COR-L47 (cell line): ENCODE measurements around the gene ATP4B.

ENCODE experiments used
- DNase-seq: peaks from one replicate; lab custom pipeline; 2025; lab: John Stamatoyannopoulos, UW

Gene ATP4B

DNA sequence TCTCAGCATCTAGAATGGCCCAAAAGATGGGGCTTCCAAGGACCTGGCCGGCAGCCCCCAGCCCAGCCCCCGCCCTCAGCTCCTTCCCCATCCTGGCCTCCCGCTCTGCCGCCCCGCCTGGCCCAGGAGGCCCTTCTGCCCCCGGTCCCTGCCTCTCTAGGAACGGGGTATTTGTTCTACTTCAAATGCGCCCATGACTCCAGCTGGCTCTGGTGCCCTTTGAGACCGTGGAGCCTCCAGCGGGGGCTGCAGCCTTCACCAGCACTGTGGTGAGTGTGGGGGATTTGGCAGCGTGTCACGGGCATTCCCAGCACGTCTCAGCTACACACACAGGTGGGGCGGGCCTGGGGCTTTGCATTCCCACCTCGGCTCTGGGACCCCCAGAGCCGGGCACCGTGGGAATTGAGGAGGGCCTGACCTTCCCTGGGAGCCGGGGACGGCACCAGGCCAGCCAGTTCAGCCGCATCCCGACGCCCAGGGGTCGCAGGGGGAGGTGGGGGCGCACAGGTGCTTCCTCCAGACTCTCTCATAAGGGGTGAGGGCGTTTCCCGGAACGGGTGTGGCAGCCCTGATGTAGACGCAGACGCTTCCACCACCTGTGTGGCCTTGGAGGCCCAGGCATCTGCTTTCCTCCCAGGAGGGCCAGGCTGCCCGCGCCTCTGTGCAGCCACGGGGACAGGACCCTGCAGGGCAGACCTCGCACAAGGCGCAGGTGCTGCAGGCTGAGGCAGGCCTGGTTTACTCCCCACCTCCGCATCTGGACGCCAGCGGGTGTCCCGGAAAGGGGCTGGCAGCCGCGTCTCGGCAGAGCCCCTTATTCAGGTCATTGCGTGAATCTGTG is 947 bp downstream of the ATP4B start:
- peak; percentile 39 for DNase-seq

DNA sequence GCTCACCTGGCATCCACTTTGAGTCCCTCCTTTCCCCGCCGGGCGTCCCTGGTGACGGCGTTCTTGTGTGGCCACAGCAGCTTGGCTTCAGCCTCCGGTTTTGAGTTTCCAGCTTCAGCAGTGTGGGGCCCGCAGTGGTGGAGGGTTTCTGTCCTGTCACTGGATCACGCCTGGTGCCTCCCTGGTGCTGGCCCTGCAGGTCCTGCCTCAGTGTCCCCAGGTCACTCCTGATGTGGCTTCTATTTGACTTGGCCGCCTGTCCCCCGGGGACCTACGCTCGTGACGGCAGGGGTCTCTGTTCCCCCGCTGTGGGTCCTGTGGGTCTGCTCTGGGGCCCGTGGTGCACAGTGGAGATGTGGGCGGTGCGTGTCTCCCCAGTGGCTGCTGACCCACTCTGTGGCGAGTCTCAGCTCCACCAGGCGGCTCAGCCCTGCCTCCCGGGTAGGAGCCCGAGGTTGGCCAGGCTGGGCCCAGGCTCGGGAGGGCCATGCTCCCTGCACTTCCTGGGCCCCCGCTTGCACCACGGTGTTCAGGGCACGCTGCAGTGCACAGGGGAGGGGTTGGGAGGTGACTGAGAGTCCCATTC is 1.9 kb downstream of the ATP4B start:
- no peak for DNase-seq

DNA sequence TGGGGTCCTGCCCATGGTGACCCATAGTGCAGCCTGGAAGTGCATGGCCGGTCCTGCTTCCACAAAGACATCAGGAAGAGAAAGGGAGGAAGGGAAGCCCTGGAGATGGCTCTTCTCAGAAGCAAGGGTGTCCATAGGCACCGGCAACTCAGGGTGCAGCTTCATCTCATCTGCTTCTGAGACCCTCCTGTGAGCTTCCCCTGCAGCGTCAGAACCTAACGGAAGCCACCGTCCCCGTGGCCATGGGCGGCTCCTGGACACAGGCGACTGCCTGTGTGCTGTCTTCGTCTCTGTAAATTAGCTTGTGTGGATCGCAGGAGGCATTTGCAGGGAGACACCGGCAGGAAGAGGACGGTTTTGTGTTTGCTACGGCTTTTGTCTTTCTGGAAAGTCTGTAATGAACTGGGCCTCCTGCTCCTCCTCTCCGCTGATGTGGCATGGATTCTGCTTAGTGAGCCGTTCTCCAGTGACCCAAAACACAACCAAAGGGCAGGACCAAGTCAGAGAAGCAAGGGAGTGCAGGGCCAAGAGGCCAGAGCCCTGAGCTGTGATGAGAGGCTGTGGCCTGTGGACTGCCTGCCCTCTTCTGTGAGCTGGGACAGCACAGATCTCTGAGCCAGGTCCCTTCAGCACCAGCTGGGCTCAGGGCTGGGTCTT is 2.5 kb downstream of the ATP4B start:
- DNase-seq: no peak

DNA sequence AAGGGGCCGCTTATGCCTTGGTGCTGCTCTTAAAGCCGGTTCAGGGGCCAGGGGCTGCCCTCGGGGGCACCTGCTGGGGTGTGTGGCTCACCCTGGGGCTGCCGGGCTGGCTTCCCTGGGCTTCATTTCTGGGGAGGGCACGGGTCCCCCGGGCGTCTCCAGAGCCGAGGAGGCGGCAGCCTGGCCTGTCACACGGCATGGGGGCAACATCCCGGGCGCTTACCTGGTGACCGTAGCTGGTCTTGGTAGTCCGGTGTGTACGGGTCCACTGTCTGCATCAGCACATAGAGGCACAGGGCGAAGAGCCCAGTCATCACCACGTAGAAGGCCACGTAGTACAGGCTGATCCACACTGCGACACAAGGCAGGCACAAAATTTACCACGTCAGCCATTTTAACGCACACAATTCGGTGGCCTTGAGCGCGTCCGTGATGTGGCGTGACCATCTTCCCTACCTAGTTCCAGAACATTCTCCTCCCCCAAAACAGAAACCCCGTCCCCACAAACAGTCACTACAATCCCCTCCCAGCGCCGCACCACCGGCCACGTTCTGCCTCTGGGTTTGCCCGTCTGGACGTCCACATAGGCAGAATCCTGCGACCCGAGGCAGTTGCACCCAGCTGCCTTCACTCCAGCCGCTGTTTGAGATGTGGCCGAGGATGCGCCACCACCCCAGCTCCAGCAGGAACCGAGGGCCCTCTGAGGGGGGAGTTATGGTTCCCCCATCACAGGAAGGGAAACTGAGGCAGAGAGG is 3.2 kb downstream of the ATP4B start:
- DNase-seq: no peak

DNA sequence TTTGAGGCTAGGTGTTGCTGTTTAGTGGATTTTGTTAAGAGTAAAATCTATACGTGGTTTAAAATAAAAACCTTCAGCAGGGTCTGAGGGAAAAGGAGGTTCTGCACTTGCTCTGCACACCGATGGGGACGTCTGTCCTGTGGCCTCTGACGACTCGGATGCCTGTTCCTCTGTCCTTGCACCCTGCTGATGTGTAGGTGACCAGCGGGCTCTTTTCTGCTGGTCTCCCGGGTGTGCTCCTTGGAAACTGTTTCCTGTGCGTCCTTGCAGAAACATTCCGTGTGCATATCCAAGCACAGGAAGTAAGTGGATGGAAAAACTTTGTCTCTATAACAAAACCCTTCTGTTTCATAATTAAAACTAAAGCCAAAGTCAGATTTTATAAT is 3.8 kb downstream of the ATP4B start:
- peak; percentile 55 for DNase-seq

DNA sequence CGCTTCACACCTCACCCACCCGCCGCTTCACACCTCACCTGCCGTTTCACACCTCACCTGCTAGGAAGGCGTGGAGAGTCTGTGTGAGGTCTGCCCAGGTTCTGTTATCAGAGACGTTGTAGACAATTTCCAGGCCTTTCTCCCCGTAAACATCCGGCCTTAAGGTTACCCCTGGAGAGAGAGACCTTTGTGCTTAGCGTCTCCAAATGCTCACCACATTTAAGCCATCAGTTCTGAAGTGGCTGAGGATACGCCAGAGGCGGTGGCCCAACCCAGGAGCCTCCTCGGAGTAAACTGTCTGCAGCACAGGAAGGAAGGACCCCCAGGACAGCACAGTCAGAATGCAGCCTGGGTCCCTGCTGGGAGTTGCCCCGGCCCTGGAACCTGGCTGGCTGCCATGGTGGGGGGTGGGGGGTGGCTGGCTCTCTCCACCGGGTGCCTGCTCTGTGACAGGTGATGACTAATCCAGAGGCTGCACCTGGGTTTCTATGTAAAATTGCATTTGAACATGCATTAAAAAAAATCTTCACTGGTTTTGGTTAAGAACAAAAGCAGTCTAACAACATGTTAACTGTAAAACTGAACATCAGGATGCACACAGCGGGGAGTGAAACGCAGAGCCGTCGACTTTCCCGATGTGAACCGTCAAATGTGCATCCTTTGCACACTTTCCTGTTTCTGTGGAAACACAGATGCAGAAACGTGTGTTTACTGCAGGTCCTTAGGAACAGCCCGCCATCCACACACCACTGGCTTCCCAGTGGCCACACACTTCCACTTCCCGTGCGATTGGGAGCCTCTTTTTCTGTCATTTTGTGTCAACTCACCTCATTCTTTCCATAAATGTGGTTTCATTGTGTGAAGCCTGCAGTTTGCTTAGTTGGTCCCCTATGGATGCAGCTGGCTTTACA is 4.5 kb downstream of the ATP4B start:
- DNase-seq: peak; percentile 93

DNA sequence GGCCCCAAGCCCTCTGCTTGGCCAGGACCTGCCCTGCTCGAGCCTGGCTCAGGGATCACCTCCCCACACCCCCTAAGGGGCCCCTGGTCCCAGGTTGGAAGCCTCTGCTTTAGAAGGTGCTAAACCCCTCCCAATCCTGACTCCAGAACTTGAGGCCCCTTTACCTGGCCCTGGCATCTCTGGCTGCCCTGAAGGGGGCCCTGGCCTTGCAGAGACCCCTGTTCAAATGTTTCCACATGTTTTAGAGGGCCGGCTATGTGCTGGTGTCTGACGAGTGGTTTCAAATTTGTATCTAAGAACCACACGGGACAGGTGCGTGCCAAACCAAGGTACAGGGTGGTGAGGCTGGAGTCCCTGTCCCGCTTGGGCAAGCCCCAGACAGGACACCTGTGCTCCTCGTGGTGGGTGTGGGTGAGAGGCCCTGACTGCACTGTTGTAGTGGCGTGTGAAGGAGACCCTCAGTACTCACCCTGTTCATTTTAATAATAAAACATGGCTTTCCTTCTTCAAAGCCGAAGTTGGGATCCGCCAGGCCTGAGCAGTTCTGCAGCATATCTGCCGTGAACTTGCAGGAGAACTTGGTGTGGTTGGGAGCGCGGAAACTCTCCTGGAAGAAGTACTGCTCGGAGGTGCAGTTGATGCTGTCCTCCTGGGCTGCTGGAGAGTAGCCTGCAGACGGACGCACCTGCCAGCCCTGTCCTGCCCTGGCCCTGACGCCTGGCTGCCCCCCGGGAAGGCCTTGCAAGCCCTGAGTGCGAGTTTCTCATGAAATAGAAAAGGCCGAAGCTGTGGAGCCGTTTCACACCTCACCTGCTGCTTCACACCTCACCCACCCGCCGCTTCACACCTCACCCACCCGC is 5.4 kb downstream of the ATP4B start:
- no peak for DNase-seq

DNA sequence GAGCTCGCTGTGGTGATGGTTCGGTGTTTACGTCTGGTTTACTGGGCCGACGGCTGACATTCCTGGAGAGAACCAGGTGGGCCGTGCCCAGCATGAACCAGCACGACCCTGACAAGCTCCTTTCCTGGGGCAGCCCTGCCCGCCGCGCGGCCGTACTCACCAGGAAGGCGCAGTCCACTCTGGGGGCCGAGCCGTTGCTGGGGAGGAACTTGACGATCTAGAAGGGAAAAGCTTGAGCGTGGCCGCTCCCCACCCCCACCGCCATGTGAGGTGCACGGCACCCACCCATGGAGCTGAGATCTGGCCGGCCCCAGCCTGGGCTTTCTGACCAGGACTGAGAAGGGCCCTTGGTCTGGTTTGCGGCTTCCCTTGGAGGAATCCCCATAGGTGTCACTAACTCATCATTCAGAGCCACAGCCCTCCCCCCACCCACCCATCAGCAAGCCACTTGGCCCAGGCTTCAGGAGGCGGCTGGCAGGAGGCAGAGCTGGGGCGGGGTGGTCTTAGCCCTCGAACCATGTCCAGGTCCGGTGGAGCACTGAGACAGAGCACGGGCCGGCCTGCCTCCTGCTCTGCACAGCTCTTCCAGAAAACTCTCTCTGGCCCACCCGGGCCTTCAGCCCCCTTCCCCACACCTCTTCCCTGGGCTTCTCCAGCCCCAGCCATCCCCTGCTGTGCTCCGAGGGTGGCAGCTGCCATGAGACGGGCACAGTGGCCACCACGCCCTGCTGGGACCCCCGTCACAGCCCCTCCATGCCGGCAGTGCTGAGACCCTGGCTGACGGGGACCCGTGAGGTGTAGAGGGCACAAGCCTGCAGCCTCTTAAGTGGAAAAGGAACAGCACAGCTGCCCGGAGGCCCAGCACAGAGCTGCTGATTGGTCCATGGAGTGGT is 6.2 kb downstream of the ATP4B start:
- DNase-seq: no peak

DNA sequence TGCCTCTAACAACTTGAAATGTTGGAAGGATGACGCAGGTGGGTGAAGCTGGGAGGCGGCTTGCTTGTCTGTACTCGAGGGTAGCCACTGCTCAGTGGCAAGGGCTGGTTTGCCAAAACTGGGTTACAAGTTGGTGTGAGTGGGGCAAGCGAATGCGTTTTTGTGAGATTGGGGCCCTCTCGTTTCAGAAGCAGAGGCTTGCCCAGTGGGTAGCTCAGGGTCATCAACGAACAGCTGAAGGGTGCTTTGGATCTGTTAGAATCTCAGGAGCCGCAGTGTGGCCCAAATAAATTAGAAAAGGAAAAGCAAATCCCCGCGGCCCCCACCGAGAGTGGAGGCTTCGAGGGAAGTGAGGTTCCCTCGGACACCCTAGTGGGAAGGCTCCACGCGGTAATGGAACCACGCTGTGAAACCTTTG is 7.3 kb downstream of the ATP4B start:
- no peak for DNase-seq

DNA sequence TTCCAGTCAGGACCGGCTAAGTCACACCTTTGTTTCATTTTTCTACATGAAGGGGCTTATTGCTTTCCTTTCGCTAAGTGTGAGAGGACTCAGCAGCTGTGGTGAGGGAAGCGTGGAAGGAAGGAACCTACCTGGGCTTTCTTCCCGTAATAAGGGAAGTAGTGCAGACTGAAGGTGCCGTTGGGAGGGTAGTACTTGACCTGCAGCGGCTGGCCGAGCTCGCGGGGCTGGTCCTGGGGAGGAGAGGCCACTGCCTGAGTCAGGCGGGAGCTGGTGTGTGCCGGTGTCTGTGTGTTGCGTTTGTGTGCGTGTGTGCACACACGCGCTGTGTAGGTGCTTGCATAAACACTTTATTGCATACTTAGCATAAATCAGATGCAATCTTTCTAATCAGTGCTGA is 7.7 kb downstream of the ATP4B start:
- DNase-seq: no peak

DNA sequence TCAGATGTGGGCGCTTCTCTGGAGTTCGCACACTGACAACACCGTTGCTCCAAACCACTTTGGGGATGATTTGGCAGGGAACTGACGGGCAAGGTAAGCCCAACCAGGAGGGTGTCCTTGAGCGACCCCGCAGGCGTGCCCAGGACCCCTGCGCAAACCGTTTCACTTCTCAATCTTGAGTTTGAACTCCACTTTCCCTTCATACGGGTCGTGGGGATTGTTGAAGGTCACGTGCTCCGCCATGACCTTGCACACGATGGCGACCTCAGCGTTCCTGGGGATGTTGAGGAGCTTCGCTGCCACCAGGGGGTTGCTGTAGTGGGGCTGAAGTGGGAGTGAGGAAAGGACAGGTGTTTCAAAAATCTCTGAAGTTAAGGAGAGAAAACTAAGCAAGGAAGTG is 8.8 kb downstream of the ATP4B start:
- DNase-seq: no peak

DNA sequence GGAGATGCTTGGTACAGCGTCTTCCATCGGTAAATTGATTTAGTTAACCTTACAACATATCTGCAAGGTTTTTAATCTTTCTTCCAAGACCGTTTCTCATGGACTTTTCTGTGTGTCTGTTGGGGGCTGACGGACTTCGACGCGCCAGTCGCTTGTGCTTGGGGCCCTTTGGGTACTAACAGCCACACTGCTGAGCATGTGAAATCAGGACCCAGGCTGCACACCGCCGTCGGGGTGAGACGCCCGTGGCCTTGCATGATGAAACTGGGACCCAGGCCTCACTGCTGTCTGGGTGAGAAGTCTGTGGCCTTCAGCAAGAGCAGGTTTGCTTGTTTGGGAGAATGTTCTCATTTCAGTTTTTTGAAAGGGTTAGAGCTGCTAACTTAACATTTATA is 9.8 kb downstream of the ATP4B start:
- no peak for DNase-seq

DNA sequence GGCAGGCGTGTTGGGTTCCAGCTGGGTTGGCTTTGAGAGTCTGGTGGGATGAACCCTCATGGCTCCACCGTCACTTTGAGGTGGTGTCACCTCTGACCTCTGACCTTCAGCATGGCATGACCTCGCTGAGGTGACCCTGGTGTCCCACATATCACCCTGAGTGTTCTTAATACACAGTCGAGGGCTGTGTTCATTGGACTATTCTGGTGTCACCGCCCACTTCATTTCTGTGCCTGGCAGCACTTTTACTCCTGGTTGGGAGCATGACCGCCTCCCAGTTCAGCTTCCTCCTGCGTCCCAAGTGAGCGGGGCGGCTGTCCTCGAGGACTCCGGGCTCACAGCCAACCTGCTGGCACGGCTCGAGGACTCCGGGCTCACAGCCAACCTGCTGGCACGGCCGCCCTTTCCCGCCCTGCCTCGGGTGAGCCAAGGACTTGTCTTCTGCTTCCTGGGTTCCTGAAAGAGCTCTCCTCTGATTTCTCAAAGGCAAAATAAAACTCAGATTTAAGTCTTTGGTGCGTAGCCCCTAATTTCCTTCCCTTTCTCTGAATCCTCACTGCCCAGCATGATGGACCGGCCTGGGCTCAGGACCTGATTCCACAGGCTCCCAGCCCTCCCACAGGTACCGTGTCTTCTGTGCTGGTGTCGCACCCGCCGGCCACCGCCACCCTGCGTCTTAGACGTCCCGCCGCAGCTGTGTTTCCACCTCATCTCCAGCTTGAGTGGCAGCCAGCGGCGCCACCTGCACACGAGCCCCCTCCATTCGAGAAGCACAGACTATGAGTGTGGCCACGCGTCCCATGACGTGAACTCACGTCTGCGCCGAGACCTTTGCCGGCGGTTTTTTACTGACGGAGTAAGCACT is 10.4 kb downstream of the ATP4B start:
- peak; percentile 98 for DNase-seq

DNA sequence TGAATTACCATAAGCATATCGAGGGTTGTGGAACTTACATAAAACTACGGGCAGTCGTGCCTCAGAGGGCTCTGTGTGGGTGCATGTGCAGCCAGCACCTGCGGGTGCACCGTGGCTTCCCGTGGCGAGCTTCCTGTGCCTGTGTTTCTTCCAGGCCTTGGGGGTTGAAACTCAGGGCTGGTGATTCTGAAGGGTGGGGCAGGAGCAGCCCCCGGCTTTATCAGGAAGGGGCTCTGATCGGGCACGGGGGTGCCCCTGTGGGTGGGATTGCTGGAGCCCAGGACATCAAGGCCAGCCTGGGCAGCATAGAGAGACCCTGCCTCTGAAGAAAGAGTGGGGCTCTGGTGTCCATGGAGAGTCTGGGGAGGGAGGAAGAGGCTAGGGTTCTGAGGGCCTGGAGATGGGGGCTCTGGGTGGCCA is 11.1 kb downstream of the ATP4B start:
- no peak for DNase-seq

DNA sequence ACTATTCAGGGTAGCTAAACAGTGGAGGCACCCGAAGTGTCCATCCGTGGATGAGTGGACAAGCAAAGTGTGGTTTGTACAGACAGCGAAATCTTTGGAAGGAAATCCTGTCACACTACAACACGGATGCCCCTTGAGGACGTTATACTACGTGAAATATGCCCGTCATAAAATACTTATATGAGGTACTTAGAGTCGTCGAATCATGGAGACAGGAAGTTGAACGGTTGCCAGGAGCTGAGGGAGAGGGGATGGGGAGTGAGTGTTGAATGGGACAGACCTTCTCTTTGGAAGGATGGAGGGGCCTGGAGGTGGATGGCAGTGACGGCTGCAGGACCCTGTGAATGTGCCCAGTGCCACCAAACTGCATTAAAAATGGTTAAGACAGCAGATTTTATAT is 11.6 kb downstream of the ATP4B start:
- peak; percentile 18 for DNase-seq

DNA sequence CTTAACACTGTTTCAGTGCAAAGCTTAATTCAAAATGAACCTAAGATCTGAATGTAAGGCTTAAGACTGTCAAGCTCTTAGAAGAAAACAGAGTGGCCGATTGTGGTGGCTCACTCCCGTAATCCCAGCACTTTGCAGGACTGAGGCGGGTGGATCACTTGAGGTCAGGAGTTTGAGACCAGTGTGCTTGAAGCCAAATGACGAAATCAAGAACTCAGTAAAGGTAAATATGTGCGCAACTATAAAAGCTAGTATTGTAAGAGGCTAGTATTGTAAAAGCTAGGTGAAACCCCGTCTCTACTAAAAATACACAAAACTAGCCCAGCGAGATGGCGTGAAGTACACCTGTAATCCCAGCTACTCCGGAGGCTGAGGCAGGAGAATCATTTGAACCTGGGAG is 12.7 kb downstream of the ATP4B start:
- no peak for DNase-seq

DNA sequence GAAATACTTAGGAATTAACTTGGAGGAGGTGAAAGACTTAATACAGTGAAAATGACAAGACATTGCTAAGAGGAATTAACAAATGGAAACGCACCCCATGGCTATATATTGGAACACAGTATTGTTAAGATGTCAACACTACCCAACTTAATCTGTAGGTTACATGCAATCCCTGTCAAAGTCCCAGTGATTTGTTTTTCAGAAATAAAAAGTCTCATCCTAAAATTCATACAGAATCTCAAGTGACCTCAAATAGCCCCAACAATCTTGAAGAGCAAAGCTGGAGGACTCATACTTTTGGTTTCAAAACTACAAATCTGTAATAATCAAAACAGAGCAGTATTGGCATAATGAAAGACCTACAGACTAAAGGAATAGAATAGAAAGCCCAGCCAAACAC is 13.2 kb downstream of the ATP4B start:
- DNase-seq: no peak

DNA sequence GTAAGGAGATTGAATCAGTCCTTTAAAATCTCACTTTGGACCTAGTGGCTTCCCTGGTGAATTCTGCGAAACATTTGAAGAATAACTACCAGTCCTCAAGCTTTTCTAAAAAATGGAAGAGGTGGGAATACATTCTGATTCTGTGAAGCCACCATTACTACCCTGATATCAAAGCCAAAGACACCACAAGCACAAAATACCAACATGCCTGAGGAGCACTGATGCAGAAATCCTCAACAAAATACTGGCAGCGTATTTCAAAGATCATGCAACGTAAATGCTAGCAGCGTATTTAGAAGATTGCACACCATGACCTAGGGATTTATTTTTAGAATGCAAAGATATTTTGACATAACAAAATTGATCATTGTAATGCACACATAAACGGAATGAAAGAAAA is 14.4 kb downstream of the ATP4B start:
- no peak for DNase-seq

DNA sequence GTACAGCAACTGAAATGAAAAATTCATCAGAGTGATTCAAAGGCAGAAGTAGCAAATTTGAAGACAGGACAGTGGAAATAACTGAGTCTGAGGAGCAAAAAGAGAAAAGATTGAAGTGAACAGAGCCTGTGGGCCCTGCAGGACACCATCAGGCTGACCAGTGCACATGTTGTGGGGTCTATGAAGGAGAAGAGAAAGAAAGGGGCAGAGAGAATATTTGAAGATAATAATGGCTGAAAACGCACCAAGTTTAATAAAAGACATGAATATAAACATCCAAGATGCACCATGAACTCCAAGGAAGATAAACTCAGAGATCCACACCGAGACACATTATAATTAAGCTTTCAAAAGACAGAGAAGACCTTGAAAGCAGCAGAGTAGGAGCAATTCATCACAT is 15.4 kb downstream of the ATP4B start:
- DNase-seq: no peak
